Fibroblast of lung (primary cell): ENCODE data around the gene ATP6V0E2. TPM values are rescaled to one million over a fixed set of nuclear protein-coding genes. Genes with fewer than 3 reads are reported as not detected.

Experiments used
- DNase-seq, 2 donors: peaks; one replicate each; pipeline versions ENCODE4 v3.0.0 to v3.0.0-alpha.2; 2010; ENCODE audit warnings: low read depth in 2 of 2
- H2AFZ ChIP-seq: 2 replicates; pipeline ENCODE4 v1.5.1; 2012; ENCODE audit warnings: low read length, control low read depth, inconsistent platforms
- H3K27ac ChIP-seq: 2 replicates; pipeline ENCODE4 v1.5.1; 2011; ENCODE audit warnings: low read length, control low read depth; ENCODE audit not compliant: insufficient read depth
- H3K27me3 ChIP-seq: 2 replicates; pipeline ENCODE4 v1.5.1; 2011; ENCODE audit warnings: mild to moderate bottlenecking, low read length; ENCODE audit not compliant: control insufficient read depth, insufficient read depth
- H3K36me3 ChIP-seq: 2 replicates; pipeline ENCODE4 v1.5.1; 2011; ENCODE audit warnings: low read length; ENCODE audit not compliant: control insufficient read depth, insufficient read depth
- H3K4me1 ChIP-seq: 2 replicates; pipeline ENCODE4 v1.5.1; 2011; ENCODE audit warnings: low read length; ENCODE audit not compliant: control insufficient read depth, insufficient read depth; ENCODE audit errors: extremely low read depth
- H3K4me2 ChIP-seq: 2 replicates; pipeline ENCODE4 v1.5.1; 2011; ENCODE audit warnings: low read length, control low read depth; ENCODE audit not compliant: insufficient read depth; ENCODE audit errors: extremely low read depth
- H3K4me3 ChIP-seq, 4 experiments: fragments of 200-600 bp in 1 of 4; sonication (generic) in 1 of 4; replicated peaks in 1 of 4; 2 replicates each; pipeline ENCODE4 v1.5.1; 2011 to 2016; ENCODE audit warnings: low read length in 4 of 4, low read depth in 3 of 4, mild to moderate bottlenecking in 3 of 4, control low read depth in 2 of 4, inconsistent platforms in 1 of 4, mixed read lengths in 1 of 4; ENCODE audit not compliant: insufficient read depth in 1 of 4; ENCODE audit errors: control extremely low read depth in 1 of 4
- H3K79me2 ChIP-seq: 2 replicates; pipeline ENCODE4 v1.5.1; 2012; ENCODE audit warnings: mild to moderate bottlenecking, low read length, inconsistent platforms; ENCODE audit not compliant: control insufficient read depth, insufficient read depth
- H3K9ac ChIP-seq: 2 replicates; pipeline ENCODE4 v1.5.1; 2011; ENCODE audit warnings: mild to moderate bottlenecking, low read length, control low read depth; ENCODE audit not compliant: insufficient read depth
- H3K9me3 ChIP-seq: 2 replicates; pipeline ENCODE4 v1.5.1; 2012; ENCODE audit warnings: low read depth, low read length; ENCODE audit not compliant: control insufficient read depth, insufficient read depth
- H4K20me1 ChIP-seq: 2 replicates; pipeline ENCODE4 v1.5.1; 2011; ENCODE audit warnings: low read length; ENCODE audit not compliant: control insufficient read depth, insufficient read depth; ENCODE audit errors: extremely low read depth
- CTCF ChIP-seq, 2 donors: IDR thresholded peaks in 1 of 2; conservative IDR thresholded peaks in 1 of 2; 1 replicate in 1 of 2; 2 replicates in 1 of 2; pipeline ENCODE4 v1.5.1; 2011 to 2012; ENCODE audit warnings: low read length in 2 of 2, control low read depth in 1 of 2, inconsistent platforms in 1 of 2, low read depth in 1 of 2, mild to moderate bottlenecking in 1 of 2
- EZH2 ChIP-seq: IDR thresholded peaks from 2 replicates; pipeline ENCODE4 v1.5.1; 2012; ENCODE audit warnings: low read length, control low read depth, mild to moderate bottlenecking; ENCODE audit errors: missing control alignments
- polyA minus RNA-seq: library from RNA; depleted of rRNA, polyadenylated mRNA; stranded (reverse); fragments of >200 nt; gene quantifications from 2 replicates; pipeline ENCODE4 v1.2.3, GENCODE V29; 2011; ENCODE audit warnings: low replicate concordance
- polyA plus RNA-seq, 2 donors: library from polyadenylated mRNA; depleted of rRNA in 1 of 2; stranded (reverse) in 1 of 2; unstranded in 1 of 2; fragments of >200 nt; gene quantifications; 2 replicates each; pipeline ENCODE4 v1.2.1, GENCODE V29; 2011 to 2012; ENCODE audit warnings: missing spikeins in 1 of 2
- total RNA-seq: library from RNA; depleted of rRNA; stranded (reverse); fragments of >200 nt; gene quantifications from 2 replicates; pipeline ENCODE4 v1.2.1, GENCODE V29; 2014

Gene ATP6V0E2
- 12.8 and 22.6 TPM in 2 replicates for total RNA-seq
- polyA plus RNA-seq, result 14.3 and 26.2 TPM in 2 replicates
- polyA plus RNA-seq (2012), result 23.7 and 54.8 TPM in 2 replicates
- 35.5 and 72.3 TPM in 2 replicates for polyA minus RNA-seq

GRCh38 chr7:149873074-149873969 is at the start of gene ATP6V0E2:
TSS of gene ATP6V0E2 (plus strand) at chr7:149873969. CDS start at chr7:149874066, 97 bp downstream.
- H3K79me2 ChIP-seq, result no peaks in the 10 kb centered on the region
- peak within 1 kb of the TSS; percentile 82 for H3K9ac ChIP-seq
- peaks cover 3% of the 10 kb centered on the region for H3K36me3 ChIP-seq
- no peaks in the 10 kb centered on the region for H3K27me3 ChIP-seq
- peak within 1 kb of the TSS; percentile 88 for H3K4me2 ChIP-seq
- peak within 1 kb of the TSS; percentile 95 for H2AFZ ChIP-seq
- no peaks in the 10 kb centered on the region for H4K20me1 ChIP-seq
- peak; percentile 89 to 90 for DNase-seq
- H3K4me3 ChIP-seq, result peak within 1 kb of the TSS; percentile 75 to 86 (median 78)
- peak within 1 kb of the TSS; percentile 81 for H3K27ac ChIP-seq
- peaks cover 2% of the 10 kb centered on the region for H3K4me1 ChIP-seq
- TF ChIP-seq EZH2, result no peak
- H3K9me3 ChIP-seq, result no peaks in the 10 kb centered on the region

GRCh38 chr7:149824301-149824741 is 49.4 kb upstream of the ATP6V0E2 start:
- H3K4me3 ChIP-seq, result no peak overlapping the region
- no peaks in the 10 kb centered on the region for H3K9me3 ChIP-seq
- H3K4me2 ChIP-seq, result no peak overlapping the region
- no peak for DNase-seq
- no peaks in the 10 kb centered on the region for H3K79me2 ChIP-seq
- H2AFZ ChIP-seq, result no peak overlapping the region
- H3K36me3 ChIP-seq, result no peaks in the 10 kb centered on the region
- H4K20me1 ChIP-seq, result no peaks in the 10 kb centered on the region
- no peak overlapping the region for H3K27ac ChIP-seq
- TF ChIP-seq EZH2 (no peak), CTCF (conservative IDR thresholded peaks at IDR 0.05 in 1 of 2, IDR thresholded peaks at IDR 0.05 in 1 of 2; ENCODE audit: low read depth in 1 of 2, low read length in 2 of 2) (no peak)
- no peaks in the 10 kb centered on the region for H3K27me3 ChIP-seq
- H3K4me1 ChIP-seq, result no peaks in the 10 kb centered on the region
- no peak overlapping the region for H3K9ac ChIP-seq

GRCh38 chr7:149824748-149825566 is 48.8 kb upstream of the ATP6V0E2 start:
- TF ChIP-seq EZH2, result no peak
- TF ChIP-seq CTCF (conservative IDR thresholded peaks at IDR 0.05 in 1 of 2, IDR thresholded peaks at IDR 0.05 in 1 of 2; ENCODE audit: low read depth in 1 of 2, low read length in 2 of 2), result no peak

More at GRCh38 chr7:149824748-149825566, 48.8 kb upstream of the ATP6V0E2 start:
- no peak for DNase-seq
- no peaks in the 10 kb centered on the region for H3K36me3 ChIP-seq
- H3K9me3 ChIP-seq, result no peaks in the 10 kb centered on the region
- no peaks in the 10 kb centered on the region for H3K79me2 ChIP-seq
- H3K9ac ChIP-seq, result no peak overlapping the region
- no peaks in the 10 kb centered on the region for H4K20me1 ChIP-seq
- no peak overlapping the region for H3K4me2 ChIP-seq
- H3K4me3 ChIP-seq, result no peak overlapping the region
- H3K4me1 ChIP-seq, result no peaks in the 10 kb centered on the region
- no peak overlapping the region for H3K27ac ChIP-seq
- no peak overlapping the region for H2AFZ ChIP-seq
- no peaks in the 10 kb centered on the region for H3K27me3 ChIP-seq
